Natural killer cell (primary cell): Measurements from ENCODE around the gene OPA1. TPM values are rescaled to one million over a fixed set of nuclear protein-coding genes. Genes with fewer than 3 reads are reported as not detected.

ENCODE experiments used
- ATAC-seq, 3 donors: fragments of 150-1000 bp in 2 of 3; fragments of 200-7000 bp in 1 of 3; cut with Tn5 transposase; 1 replicate in 1 of 3; 2 replicates in 2 of 3; pipeline ENCODE4 v1.10.0; 2021; ENCODE audit warnings: mild to moderate bottlenecking in 2 of 3, moderate library complexity in 2 of 3
- DNase-seq, 2 donors: peaks; one replicate each; pipeline versions ENCODE4 v3.0.0 to v3.0.0-alpha.2; 2013 to 2021; ENCODE audit warnings: mixed read lengths in 1 of 2
- H3K27ac ChIP-seq: one replicate; pipeline ENCODE4 v1.5.1; 2013; ENCODE audit warnings: mild to moderate bottlenecking, low read length
- H3K27me3 ChIP-seq: one replicate; pipeline ENCODE4 v1.6.1; 2013; ENCODE audit warnings: low read length; ENCODE audit not compliant: control insufficient read depth, insufficient read depth
- H3K36me3 ChIP-seq: one replicate; pipeline ENCODE4 v1.6.1; 2013; ENCODE audit warnings: low read length; ENCODE audit not compliant: control insufficient read depth, insufficient read depth
- H3K4me1 ChIP-seq: one replicate; pipeline ENCODE4 v1.6.1; 2013; ENCODE audit warnings: low read length; ENCODE audit not compliant: control insufficient read depth, insufficient read depth
- H3K4me3 ChIP-seq: one replicate; pipeline ENCODE4 v1.5.1; 2013; ENCODE audit warnings: low read length
- H3K9me3 ChIP-seq: one replicate; pipeline ENCODE4 v1.6.1; 2013; ENCODE audit warnings: low read length; ENCODE audit not compliant: control insufficient read depth, insufficient read depth
- H3K27ac Mint-ChIP-seq, 2 donors: one replicate each; pipeline ENCODE4 v1.8.0; 2022; ENCODE audit warnings: mild to moderate bottlenecking in 2 of 2, mixed read lengths in 2 of 2, moderate library complexity in 1 of 2
- H3K27me3 Mint-ChIP-seq, 2 donors: one replicate each; pipeline ENCODE4 v1.8.0; 2022; ENCODE audit warnings: low read depth in 2 of 2, mixed read lengths in 2 of 2
- H3K36me3 Mint-ChIP-seq: one replicate; pipeline ENCODE4 v1.8.0; 2022; ENCODE audit warnings: mixed read lengths
- H3K4me1 Mint-ChIP-seq, 2 donors: one replicate each; pipeline ENCODE4 v1.8.0; 2022; ENCODE audit warnings: mixed read lengths in 2 of 2
- H3K4me3 Mint-ChIP-seq: one replicate; pipeline ENCODE4 v1.8.0; 2022; ENCODE audit warnings: mild to moderate bottlenecking, moderate library complexity, mixed read lengths
- H3K9me3 Mint-ChIP-seq, 2 donors: one replicate each; pipeline ENCODE4 v1.8.0; 2022; ENCODE audit warnings: mixed read lengths in 2 of 2
- WGBS: methylation state at CpG from one replicate; pipeline ENCODE4 v1.1.7; 2013; ENCODE audit warnings: missing lambda C conversion rate; ENCODE audit not compliant: insufficient coverage; 5-methylcytosine and 5-hydroxymethylcytosine counted together
- intact Hi-C: fragments of 100-400 bp; cut with micrococcal nuclease; formaldehyde crosslinking; loops from one replicate; pipeline ENCODE4 v1.14.2; 2022
- total RNA-seq, 4 donors: library from RNA; stranded (reverse); fragments of 120-200 nt in 1 of 4; gene quantifications; one replicate each; pipeline versions ENCODE4 v1.2.3 to v1.2.4, GENCODE V29; 2013 to 2022
- TF ChIP-seq, protein P1 (sequence below): fragments of 200-600 bp; IDR thresholded peaks from one replicate; pipeline ENCODE4 v1.8.0; 2022; ENCODE audit warnings: antibody characterized with exemption

The OPA1 gene
- total RNA-seq, 3 donors from 2014 or later (not counting 1 experiment from before 2014, with no cell fraction given): 52.6 to 72.0 (median 57.5) TPM

DNA sequence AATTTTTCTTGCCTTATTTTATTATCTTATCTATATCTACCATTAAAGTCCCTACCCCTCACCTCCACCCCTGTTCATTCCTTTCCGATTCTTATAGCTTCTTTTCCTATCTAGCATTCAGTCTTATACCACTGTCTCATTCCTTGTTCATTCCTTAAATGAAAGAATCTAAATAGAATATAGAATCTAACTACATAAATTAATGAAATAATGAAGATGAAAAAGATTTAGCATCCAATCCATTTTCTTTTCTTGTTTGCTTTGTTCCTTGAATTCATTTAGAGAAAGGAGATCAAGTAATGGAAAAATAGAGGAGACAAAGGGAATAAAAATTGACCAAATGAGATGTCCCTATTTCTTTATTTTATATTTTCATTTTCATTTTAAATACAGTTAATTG lies 67.2 kb downstream of the OPA1 start:
- 100% methylated on average over 1 of the region's 1 CpG for WGBS
- no peaks in the 10 kb centered on the region for H3K27me3 Mint-ChIP-seq
- Histone ChIP-seq H3K36me3 (peaks cover 71% of the 10 kb centered on the region), H3K9me3 (no peaks in the 10 kb centered on the region), H3K27me3 (no peaks in the 10 kb centered on the region), H3K4me1 (no peaks in the 10 kb centered on the region), H3K27ac (no peak overlapping the region), H3K4me3 (no peak overlapping the region)
- no peak overlapping the region for H3K27ac Mint-ChIP-seq
- intact Hi-C loops: no loop called here
- no peak overlapping the region for H3K4me3 Mint-ChIP-seq
- peaks cover 45% of the 10 kb centered on the region for H3K36me3 Mint-ChIP-seq
- no peaks in the 10 kb centered on the region for H3K4me1 Mint-ChIP-seq
- no peak for ATAC-seq
- DNase-seq: no peak
- no peaks in the 10 kb centered on the region for H3K9me3 Mint-ChIP-seq
- TF ChIP-seq, protein P1, sequence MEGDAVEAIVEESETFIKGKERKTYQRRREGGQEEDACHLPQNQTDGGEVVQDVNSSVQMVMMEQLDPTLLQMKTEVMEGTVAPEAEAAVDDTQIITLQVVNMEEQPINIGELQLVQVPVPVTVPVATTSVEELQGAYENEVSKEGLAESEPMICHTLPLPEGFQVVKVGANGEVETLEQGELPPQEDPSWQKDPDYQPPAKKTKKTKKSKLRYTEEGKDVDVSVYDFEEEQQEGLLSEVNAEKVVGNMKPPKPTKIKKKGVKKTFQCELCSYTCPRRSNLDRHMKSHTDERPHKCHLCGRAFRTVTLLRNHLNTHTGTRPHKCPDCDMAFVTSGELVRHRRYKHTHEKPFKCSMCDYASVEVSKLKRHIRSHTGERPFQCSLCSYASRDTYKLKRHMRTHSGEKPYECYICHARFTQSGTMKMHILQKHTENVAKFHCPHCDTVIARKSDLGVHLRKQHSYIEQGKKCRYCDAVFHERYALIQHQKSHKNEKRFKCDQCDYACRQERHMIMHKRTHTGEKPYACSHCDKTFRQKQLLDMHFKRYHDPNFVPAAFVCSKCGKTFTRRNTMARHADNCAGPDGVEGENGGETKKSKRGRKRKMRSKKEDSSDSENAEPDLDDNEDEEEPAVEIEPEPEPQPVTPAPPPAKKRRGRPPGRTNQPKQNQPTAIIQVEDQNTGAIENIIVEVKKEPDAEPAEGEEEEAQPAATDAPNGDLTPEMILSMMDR: no peak

DNA sequence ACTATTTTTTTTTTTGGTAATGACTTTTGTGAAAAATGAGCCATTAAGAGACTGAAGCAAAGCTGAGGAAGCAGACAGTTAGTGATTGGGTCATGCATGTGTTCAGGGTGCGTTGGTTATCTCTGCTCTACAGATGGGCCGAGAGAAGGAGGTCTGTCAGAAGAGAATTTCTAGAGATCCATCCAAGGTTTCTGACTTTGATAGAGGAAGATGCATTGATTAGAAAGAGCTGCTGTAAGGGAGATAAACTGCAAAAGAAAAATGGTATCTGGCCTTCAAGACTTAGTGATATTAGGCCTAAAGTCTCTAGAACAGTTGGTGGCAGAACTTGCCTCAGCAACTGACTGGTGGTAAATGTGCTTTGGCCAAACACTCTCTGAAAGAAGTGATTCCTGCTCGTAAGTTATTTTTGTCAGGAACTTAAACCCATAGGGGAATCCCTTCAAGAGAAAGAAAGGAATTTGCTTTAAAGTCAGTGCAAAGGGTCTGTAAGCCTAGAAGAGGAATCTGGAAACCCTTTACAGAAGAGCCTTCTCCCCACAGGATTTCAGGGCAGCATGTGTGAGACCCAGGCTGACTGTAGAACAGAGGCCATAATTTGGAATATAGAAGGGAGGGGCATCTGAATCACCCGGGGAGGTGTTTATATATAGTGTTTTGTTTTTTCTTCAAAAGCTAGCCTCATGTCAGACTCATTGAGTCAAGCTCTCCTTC lies 67.8 kb downstream of the OPA1 start:
- Mint-ChIP-seq H3K27ac (peak overlapping the region in 1 of 2 donors; percentile 31), H3K27me3 (no peaks in the 10 kb centered on the region), H3K36me3 (peaks cover 44% of the 10 kb centered on the region), H3K4me3 (no peak overlapping the region), H3K9me3 (no peaks in the 10 kb centered on the region), H3K4me1 (no peaks in the 10 kb centered on the region)
- no peak for ATAC-seq
- H3K27me3 ChIP-seq: no peaks in the 10 kb centered on the region
- DNase-seq: no peak
- no peaks in the 10 kb centered on the region for H3K9me3 ChIP-seq
- intact Hi-C loops: no loop called here
- no peak overlapping the region for H3K4me3 ChIP-seq
- no peak overlapping the region for H3K27ac ChIP-seq
- TF ChIP-seq, protein P1: no peak
- no peaks in the 10 kb centered on the region for H3K4me1 ChIP-seq
- H3K36me3 ChIP-seq: peaks cover 69% of the 10 kb centered on the region
- 94% methylated on average over 3 of the region's 4 CpGs for WGBS

DNA sequence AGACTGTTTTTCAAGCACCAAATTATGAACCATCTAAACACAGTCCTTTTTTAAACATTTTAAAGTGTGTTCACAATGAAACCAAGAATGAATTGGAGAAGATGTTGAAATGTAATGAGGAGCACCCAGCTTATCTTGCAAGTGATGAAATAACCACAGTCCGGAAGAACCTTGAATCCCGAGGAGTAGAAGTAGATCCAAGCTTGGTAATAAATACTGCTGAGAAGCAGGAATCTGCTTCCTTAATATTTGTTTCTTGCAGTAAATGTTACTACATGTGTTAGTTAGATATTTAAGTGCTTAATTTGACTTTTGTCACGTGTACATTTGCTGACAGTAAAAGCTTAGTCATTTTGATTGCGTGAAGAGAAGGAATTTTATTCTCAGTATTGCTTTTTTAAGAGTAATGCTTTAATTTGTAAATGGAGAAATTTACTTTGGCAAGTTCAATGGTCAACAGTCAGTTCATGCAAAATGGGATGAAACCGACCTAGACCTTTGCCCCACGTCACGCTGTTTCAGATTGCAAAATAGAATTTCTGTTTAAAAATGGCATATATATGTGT lies 69.8 kb downstream of the OPA1 start:
- H3K27me3 ChIP-seq: no peaks in the 10 kb centered on the region
- H3K4me1 Mint-ChIP-seq: no peaks in the 10 kb centered on the region
- DNase-seq (no peak), ATAC-seq (no peak)
- H3K27me3 Mint-ChIP-seq: no peaks in the 10 kb centered on the region
- intact Hi-C loops: no loop called here
- H3K27ac ChIP-seq: no peak overlapping the region
- H3K27ac Mint-ChIP-seq: no peak overlapping the region
- H3K36me3 Mint-ChIP-seq: peaks cover 30% of the 10 kb centered on the region
- no peak overlapping the region for H3K4me3 ChIP-seq
- H3K36me3 ChIP-seq: peaks cover 72% of the 10 kb centered on the region
- no peaks in the 10 kb centered on the region for H3K9me3 Mint-ChIP-seq
- TF ChIP-seq, protein P1: no peak
- no peaks in the 10 kb centered on the region for H3K4me1 ChIP-seq
- H3K9me3 ChIP-seq: no peaks in the 10 kb centered on the region
- H3K4me3 Mint-ChIP-seq: no peak overlapping the region
- WGBS: 97% methylated on average over 7 of the region's 7 CpGs
